GM20000 (cell line): Measurements from ENCODE around the gene PRR29.

Experiments
- DNase-seq: peaks from one replicate; pipeline ENCODE4 v3.0.0; 2012; ENCODE audit warnings: low spot score
- TF ChIP-seq, protein P1 (sequence below): IDR thresholded peaks from 2 replicates; pipeline ENCODE4 v1.5.1; 2012; ENCODE audit warnings: mild to moderate bottlenecking, control low read depth; ENCODE audit errors: extremely low read depth, missing control alignments

Gene PRR29

DNA sequence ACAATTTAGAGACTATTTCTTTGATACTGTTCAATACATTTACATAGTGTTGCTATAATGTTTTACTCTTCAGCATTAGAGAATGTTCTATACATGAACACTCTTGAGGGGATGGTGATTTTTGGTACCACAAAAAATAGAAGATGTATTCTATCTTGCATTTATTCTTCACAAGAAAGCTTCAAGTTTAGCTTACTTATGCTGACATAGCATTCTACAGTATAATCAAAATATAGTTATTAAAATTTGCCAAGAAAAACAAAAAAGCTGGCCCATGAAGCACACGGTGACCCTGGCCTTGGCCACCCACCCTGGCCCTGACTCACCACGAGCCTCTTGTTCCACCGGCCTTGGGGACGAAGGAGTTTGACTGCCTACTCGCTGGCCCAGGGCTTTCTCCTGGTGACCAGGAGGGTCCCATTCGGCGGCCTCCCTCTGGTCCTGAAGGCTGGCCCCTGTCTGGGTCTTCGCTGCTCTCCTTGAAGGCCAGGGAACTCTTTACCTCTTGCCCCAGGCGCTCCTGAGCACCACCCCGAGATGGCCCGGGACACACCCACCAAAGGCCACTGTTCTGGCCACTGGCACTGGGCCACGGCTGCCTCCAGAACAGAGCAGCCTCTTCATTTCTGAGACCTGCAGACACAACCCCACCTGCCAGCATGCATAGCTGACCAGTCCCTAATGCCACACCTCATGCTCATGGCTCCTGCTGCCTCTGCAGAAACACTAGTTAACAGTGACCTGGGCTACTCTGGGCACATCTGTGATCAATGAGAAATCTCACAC lies 44.7 kb downstream of the PRR29 start:
- no peak for DNase-seq
- TF ChIP-seq, protein P1, sequence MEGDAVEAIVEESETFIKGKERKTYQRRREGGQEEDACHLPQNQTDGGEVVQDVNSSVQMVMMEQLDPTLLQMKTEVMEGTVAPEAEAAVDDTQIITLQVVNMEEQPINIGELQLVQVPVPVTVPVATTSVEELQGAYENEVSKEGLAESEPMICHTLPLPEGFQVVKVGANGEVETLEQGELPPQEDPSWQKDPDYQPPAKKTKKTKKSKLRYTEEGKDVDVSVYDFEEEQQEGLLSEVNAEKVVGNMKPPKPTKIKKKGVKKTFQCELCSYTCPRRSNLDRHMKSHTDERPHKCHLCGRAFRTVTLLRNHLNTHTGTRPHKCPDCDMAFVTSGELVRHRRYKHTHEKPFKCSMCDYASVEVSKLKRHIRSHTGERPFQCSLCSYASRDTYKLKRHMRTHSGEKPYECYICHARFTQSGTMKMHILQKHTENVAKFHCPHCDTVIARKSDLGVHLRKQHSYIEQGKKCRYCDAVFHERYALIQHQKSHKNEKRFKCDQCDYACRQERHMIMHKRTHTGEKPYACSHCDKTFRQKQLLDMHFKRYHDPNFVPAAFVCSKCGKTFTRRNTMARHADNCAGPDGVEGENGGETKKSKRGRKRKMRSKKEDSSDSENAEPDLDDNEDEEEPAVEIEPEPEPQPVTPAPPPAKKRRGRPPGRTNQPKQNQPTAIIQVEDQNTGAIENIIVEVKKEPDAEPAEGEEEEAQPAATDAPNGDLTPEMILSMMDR: no peak

DNA sequence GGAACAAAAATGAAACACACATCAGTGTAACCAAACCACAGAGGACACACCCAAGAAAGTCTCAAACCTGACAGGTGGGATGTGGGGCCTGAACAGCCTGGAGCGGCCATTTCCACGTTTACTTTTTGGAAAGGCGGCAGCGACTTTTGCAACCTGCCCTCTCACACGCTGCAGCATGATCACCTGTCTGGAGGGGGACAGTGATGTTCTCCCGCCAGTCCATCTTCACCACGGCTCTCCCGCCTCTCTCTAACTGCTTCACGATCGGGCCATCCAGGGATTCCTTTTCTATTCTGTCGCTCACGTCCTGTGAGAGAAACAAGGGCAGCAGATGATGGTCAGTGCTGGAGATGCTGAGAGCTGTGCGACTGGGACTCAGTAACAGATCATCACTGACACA lies 47.0 kb downstream of the PRR29 start:
- DNase-seq: no peak
- TF ChIP-seq, protein P1: no peak

DNA sequence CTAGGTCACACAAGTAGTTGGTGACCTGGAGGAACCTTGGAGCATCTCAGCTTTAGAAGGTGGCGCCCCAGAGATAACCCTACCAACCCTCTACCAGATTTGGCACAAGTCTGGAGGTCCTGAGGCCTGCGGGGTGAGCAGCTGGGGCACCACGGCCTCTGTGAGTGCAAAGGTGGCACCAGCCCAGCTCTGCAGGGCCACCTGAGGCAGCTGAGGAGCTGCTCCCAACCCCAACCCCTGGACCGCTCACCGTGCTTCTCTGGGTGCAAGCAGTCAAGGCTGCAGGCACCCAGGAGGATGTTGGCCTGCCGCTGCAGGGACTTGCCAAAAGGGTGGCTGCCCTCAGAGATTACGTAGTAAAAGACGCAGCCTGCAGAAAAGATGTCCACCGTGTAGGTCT lies 50.7 kb downstream of the PRR29 start:
- no peak for DNase-seq
- TF ChIP-seq, protein P1: no peak

DNA sequence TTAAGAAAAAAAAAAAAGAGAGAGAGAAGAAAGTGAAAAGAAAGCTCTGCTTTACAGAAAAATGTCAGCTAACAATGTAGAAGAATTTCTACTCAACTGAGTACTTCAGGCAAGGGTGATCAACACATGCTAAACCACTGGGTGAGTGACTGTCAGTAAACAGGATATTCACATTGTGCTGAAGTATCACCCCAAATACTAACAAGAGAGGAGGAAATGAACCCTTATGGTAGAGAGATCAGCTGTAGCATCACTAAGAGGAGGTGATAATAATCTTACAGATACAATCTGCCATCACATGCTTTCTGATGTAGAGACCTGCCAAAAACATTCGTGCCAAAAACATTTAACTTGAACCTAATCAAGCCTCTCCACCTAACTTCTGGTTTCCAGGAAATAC lies 53.0 kb downstream of the PRR29 start:
- TF ChIP-seq, protein P1: no peak
- DNase-seq: no peak

DNA sequence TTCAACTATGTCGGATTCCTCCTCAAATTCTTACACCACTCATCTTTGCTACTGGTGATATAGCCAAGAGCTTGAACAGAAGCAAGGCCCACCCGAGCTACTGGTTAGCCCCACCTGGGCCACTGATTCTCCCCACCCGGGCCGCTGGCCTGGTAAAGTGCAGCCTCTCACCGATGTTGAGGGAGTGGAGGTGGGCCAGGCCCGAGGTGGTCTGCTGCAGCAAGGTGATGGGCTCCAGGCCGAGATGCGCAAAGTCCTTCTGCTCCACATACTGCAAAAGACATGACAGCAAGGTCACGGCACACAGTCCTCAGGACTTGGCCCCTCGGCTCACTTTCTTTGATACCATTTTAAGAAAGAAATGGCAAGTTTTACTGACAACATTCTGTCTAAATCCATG lies 55.0 kb downstream of the PRR29 start:
- no peak for DNase-seq
- TF ChIP-seq, protein P1: no peak
